ENCODE results near the gene DYNC1LI1. TPM values are rescaled to one million over a fixed set of nuclear protein-coding genes. Genes with fewer than 3 reads are reported as not detected.
"Not testable (repeated sequence)": the region's sequence is repeated elsewhere in the genome, so short reads cannot be mapped to it uniquely, and the experiment has no call there.

DYNC1LI1 gene
- total and polyA plus RNA-seq, 2 experiments from 2014 or later, result 40.8 to 56.4 TPM

DNA sequence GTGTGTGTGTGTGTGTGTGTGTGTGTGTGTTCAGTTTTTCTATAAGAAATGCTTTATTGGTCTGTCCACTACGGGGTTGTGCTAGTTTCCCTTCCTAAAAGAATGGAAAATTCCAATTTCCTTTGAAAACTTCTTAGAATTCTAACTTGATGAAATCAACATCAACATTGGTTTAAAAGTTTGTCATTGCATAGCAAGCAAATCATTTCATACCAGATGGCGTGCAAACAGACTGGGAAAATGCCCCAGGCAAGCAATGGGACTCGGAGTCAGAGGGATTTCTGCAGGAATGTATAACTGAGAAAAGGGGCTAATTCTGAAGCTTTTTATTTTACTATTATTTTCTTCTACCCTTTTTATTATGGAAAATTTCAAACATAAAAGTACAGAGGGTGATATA lies 13.1 kb upstream of the DYNC1LI1 start:
- no peaks in the 10 kb centered on the region for H3K9me3 ChIP-seq (ENCODE audit: low read depth)
- H3K27me3 ChIP-seq, result no peaks in the 10 kb centered on the region
- H3K9me2 ChIP-seq (replicated peaks; ENCODE audit: insufficient read depth), result no peaks in the 10 kb centered on the region
- H3K27ac ChIP-seq, result no peak overlapping the region
- TF ChIP-seq EZH2 (IDR thresholded peaks at IDR 0.05; ENCODE audit: borderline replicate concordance), result no peak
- no peak for TF ChIP-seq EZH2phosphoT487 (IDR thresholded peaks at IDR 0.05; ENCODE audit: low read depth, severe bottlenecking, unreplicated experiment)
- TF ChIP-seq, protein P1, sequence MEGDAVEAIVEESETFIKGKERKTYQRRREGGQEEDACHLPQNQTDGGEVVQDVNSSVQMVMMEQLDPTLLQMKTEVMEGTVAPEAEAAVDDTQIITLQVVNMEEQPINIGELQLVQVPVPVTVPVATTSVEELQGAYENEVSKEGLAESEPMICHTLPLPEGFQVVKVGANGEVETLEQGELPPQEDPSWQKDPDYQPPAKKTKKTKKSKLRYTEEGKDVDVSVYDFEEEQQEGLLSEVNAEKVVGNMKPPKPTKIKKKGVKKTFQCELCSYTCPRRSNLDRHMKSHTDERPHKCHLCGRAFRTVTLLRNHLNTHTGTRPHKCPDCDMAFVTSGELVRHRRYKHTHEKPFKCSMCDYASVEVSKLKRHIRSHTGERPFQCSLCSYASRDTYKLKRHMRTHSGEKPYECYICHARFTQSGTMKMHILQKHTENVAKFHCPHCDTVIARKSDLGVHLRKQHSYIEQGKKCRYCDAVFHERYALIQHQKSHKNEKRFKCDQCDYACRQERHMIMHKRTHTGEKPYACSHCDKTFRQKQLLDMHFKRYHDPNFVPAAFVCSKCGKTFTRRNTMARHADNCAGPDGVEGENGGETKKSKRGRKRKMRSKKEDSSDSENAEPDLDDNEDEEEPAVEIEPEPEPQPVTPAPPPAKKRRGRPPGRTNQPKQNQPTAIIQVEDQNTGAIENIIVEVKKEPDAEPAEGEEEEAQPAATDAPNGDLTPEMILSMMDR (IDR thresholded peaks at IDR 0.05; ENCODE audit: poor library complexity), result no peak
- WGBS (ENCODE audit: low lambda C conversion rate, missing lambda C conversion rate), result 78% methylated on average over 3 of the region's 3 CpGs
- no peaks in the 10 kb centered on the region for H3K79me2 ChIP-seq
- no peaks in the 10 kb centered on the region for H3K36me3 ChIP-seq (replicated peaks; ENCODE audit: insufficient read depth, low read depth)
- H4K20me1 ChIP-seq (ENCODE audit: insufficient read depth, poor library complexity, severe bottlenecking), result no peaks in the 10 kb centered on the region
- no peaks in the 10 kb centered on the region for H3K4me1 ChIP-seq (ENCODE audit: insufficient read depth)
- H3K4me3 ChIP-seq, result no peak overlapping the region
- DNase-seq (ENCODE audit: low spot score), result no peak
- H3K4me2 ChIP-seq, result no peak overlapping the region
- no peak overlapping the region for H2AFZ ChIP-seq

DNA sequence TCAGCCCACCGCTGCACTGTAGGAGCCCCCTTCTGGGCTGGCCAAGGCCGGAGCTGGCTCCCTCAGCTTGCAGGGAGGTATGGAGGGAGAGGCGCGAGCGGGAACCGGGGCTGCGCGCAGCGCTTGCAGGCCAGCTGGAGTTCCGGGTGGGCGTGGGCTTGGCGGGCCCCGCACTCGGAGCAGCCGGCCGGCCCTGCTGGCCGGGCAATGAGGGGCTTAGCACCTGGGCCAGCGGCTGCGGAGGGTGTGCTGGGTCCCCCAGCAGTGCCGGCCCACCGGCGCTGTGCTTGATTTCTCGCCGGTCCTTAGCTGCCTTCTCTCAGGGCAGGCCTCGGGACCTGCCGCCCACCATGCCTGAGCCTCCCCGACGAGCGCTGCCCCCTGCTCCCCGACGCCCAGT lies 8.0 kb upstream of the DYNC1LI1 start:
- not testable (repeated sequence) for H3K4me3 ChIP-seq; H3K27me3 ChIP-seq; H3K4me1 ChIP-seq (ENCODE audit: insufficient read depth); DNase-seq (ENCODE audit: low spot score); H3K4me2 ChIP-seq; H3K79me2 ChIP-seq; H3K9me2 ChIP-seq (replicated peaks; ENCODE audit: insufficient read depth); H3K36me3 ChIP-seq (replicated peaks; ENCODE audit: insufficient read depth, low read depth); H3K9me3 ChIP-seq (ENCODE audit: low read depth); H4K20me1 ChIP-seq (ENCODE audit: insufficient read depth, poor library complexity, severe bottlenecking); H2AFZ ChIP-seq; H3K27ac ChIP-seq
- 97% methylated on average over 31 of the region's 31 CpGs for WGBS (ENCODE audit: low lambda C conversion rate, missing lambda C conversion rate)

DNA sequence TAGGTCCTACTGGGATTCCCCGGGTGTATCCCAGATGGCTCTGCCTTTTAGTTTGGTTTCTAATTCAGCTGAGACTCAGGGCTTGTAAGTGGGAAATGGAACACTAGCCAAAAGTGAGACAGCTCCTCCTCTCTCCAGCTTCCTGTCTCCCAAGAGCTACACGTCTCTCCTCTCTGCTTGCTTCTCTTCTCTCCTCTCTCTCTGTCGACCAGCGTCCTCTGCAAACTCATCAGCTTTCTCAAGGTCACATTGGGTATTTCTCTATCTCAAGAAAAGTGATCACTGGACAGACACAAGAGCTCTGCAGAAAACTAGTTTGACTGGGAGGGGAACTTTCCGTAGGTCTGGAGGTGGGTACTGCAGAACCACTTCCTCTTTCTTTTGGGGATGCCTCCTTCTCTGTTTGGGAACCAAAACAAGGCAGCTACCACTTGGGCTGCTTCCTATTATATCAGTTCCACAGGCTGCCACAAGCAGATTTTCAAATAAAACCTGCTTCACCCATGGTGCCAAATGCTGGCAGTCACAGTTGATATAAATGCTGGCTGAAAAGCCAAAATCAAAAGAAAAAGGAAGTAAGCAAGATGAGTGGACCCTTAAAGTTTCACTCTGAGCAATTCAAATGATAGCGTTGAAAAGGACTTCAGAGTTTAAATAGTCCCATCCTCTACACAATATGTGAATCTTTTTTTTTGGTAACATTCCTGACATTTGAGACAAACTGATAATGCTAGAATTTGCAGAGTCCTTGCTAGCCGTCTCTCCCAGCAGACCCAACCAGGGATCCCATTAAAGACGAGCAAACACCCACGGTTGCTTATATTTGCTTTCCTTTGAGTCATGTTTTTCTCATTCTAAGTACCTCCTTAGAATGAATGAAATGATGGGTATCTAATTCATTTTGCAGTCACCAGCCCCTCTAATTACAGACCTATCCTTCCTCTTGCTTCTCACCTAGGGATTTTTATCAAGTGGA lies 7.2 kb upstream of the DYNC1LI1 start:
- Histone ChIP-seq H3K27me3 (no peaks in the 10 kb centered on the region), H3K4me3 (no peak overlapping the region), H3K36me3 (replicated peaks; ENCODE audit: insufficient read depth, low read depth) (no peaks in the 10 kb centered on the region), H3K27ac (no peak overlapping the region), H3K9me2 (replicated peaks; ENCODE audit: insufficient read depth) (no peaks in the 10 kb centered on the region), H2AFZ (peak overlapping the region; percentile 35), H3K4me2 (peak overlapping the region; percentile 41), H4K20me1 (ENCODE audit: insufficient read depth, poor library complexity, severe bottlenecking) (no peaks in the 10 kb centered on the region), H3K79me2 (peaks cover under 1% of the 10 kb centered on the region), H3K9me3 (ENCODE audit: low read depth) (no peaks in the 10 kb centered on the region), H3K4me1 (ENCODE audit: insufficient read depth) (peaks cover 8% of the 10 kb centered on the region)
- 58% methylated on average over 9 of the region's 9 CpGs for WGBS (ENCODE audit: low lambda C conversion rate, missing lambda C conversion rate)
- no peak for DNase-seq (ENCODE audit: low spot score)
- TF ChIP-seq EZH2phosphoT487 (IDR thresholded peaks at IDR 0.05; ENCODE audit: low read depth, severe bottlenecking, unreplicated experiment), result no peak
- no peak for TF ChIP-seq EZH2 (IDR thresholded peaks at IDR 0.05; ENCODE audit: borderline replicate concordance)
- TF ChIP-seq, protein P1 (IDR thresholded peaks at IDR 0.05; ENCODE audit: poor library complexity), result no peak

DNA sequence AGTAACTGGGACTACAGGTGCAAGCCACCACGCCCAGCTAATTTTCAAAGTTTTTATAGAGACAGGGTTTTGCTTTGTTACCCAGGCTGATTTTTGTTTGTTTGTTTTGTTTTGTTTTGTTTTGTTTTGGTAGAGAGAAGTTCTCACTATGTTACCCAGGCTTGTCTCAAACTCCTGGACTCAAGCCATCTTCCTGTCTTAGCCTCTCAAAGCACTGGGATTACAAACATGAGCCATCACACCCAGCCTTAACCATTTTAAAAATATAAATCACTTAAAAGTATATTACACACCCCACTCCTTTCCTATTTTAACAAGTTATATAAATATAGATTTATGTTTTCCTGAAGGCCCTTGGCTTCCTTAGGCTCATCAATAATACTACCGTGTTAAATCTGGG lies 6.5 kb upstream of the DYNC1LI1 start:
- peak overlapping the region; percentile 35 for H2AFZ ChIP-seq
- no peaks in the 10 kb centered on the region for H3K27me3 ChIP-seq
- H3K79me2 ChIP-seq, result peaks cover 5% of the 10 kb centered on the region
- no peak overlapping the region for H3K27ac ChIP-seq
- TF ChIP-seq EZH2phosphoT487 (IDR thresholded peaks at IDR 0.05; ENCODE audit: low read depth, severe bottlenecking, unreplicated experiment) (no peak), EZH2 (IDR thresholded peaks at IDR 0.05; ENCODE audit: borderline replicate concordance) (no peak)
- TF ChIP-seq, protein P1 (IDR thresholded peaks at IDR 0.05; ENCODE audit: poor library complexity), result no peak
- no peaks in the 10 kb centered on the region for H3K36me3 ChIP-seq (replicated peaks; ENCODE audit: insufficient read depth, low read depth)
- H3K4me3 ChIP-seq, result no peak overlapping the region
- no peak for DNase-seq (ENCODE audit: low spot score)
- H3K4me2 ChIP-seq, result no peak overlapping the region
- H4K20me1 ChIP-seq (ENCODE audit: insufficient read depth, poor library complexity, severe bottlenecking), result no peaks in the 10 kb centered on the region
- H3K9me3 ChIP-seq (ENCODE audit: low read depth), result no peaks in the 10 kb centered on the region
- peaks cover 11% of the 10 kb centered on the region for H3K4me1 ChIP-seq (ENCODE audit: insufficient read depth)
- H3K9me2 ChIP-seq (replicated peaks; ENCODE audit: insufficient read depth), result no peaks in the 10 kb centered on the region
- 96% methylated on average over 2 of the region's 2 CpGs for WGBS (ENCODE audit: low lambda C conversion rate, missing lambda C conversion rate)

Data from hepatocyte (in vitro differentiated cells).